Thymus (tissue), 11 donors: ENCODE measurements around the gene CYP24A1. TPM values are rescaled to one million over a fixed set of nuclear protein-coding genes. Genes with fewer than 3 reads are reported as not detected.
A peak's percentile ranks its signal among the peaks of the same experiment; 100 is the strongest.

Experiments
- DNase-seq, 9 donors: peaks; one replicate each; pipeline ENCODE4 v3.0.0-alpha.2; 2013; ENCODE audit warnings: low spot score in 9 of 9, low read depth in 6 of 9, missing footprints in 1 of 9
- H3K27ac ChIP-seq, 2 donors: one replicate each; pipeline ENCODE4 v1.5.1; 2013; ENCODE audit warnings: control low read depth in 1 of 2, low read depth in 1 of 2, low read length in 1 of 2, mild to moderate bottlenecking in 1 of 2, moderate library complexity in 1 of 2
- H3K27me3 ChIP-seq, 2 donors: one replicate each; pipeline ENCODE4 v1.5.1; 2013; ENCODE audit warnings: low read length in 1 of 2; ENCODE audit not compliant: control insufficient read depth in 2 of 2, insufficient read depth in 1 of 2
- H3K36me3 ChIP-seq, 2 donors: one replicate each; pipeline ENCODE4 v1.5.1; 2013; ENCODE audit warnings: low read length in 1 of 2, mild to moderate bottlenecking in 1 of 2, moderate library complexity in 1 of 2; ENCODE audit not compliant: control insufficient read depth in 2 of 2, insufficient read depth in 2 of 2
- H3K4me1 ChIP-seq, 2 donors: one replicate each; pipeline ENCODE4 v1.5.1; 2013; ENCODE audit warnings: low read length in 2 of 2; ENCODE audit not compliant: control insufficient read depth in 2 of 2, insufficient read depth in 2 of 2
- H3K4me3 ChIP-seq, 2 donors: one replicate each; pipeline ENCODE4 v1.5.1; 2013; ENCODE audit warnings: low read length in 2 of 2, control low read depth in 1 of 2, mild to moderate bottlenecking in 1 of 2
- H3K9me3 ChIP-seq, 2 donors: one replicate each; pipeline ENCODE4 v1.5.1; 2013; ENCODE audit warnings: low read length in 1 of 2, mild to moderate bottlenecking in 1 of 2; ENCODE audit not compliant: control insufficient read depth in 2 of 2, insufficient read depth in 1 of 2
- WGBS: extraction: QIAGEN DNeasy Blood & Tissue Kit; methylation state at CpG from one replicate; pipeline ENCODE4 v1.1.7; 2013; 5-methylcytosine and 5-hydroxymethylcytosine counted together
- polyA plus RNA-seq: library from polyadenylated mRNA; stranded (reverse); fragments of 200-250 nt; gene quantifications from one replicate; pipeline ENCODE4 v1.2.3, GENCODE V29; 2013
- total RNA-seq: library from RNA; stranded (reverse); fragments of 120-200 nt; gene quantifications from one replicate; pipeline ENCODE4 v1.2.4, GENCODE V29; 2013
- donor health status: healthy.

Gene CYP24A1
- total and polyA plus RNA-seq, 2 donors, result 0.38 to 0.68 TPM

DNA sequence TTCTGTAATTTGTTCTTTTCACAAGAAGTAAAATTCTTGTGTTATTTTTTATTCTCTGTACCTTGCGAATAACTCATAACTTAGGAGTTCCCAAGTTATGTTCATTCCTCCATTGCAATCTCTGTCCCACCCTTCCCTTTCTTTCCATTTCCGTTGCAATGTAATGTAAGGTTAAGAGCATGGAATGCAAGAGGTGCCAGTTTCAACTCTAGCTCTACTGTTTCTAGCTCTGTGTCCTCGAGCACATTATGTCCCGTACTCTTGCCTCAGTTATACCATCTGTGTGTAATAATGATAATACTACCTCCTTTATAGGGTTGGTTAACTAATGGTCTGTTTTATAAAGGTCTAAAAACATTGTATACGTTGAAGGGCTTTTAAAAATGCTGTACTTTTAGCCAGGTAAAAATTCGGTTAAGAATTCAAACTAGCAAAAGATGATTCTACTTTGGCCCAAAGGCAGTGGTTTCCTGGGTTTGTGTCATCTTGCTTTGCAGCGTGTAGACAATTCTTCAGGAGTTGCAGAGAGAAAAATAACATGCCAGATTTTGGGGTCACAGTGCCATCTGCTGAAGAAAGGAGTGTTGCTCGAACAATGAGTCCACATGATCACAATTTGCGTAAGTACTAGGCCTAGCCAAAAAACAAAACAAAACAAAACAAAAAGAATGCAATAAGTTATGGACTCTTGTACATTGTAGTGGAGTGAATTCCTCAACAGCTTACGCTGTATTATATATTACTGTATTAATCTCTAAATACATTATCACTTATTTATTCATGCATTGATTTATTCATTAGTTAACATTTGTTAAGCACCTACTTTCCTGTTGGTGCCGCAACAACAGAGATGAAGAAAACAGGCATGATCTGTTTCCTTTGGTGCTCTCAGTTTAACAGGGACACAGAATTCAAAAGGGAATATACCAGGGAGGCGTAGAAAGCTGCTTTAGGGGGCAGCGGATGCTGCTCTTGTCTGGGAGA, 24.1 kb upstream of the CYP24A1 start:
- 86% methylated on average over 13 of the region's 13 CpGs for WGBS
- DNase-seq, result no peak

DNA sequence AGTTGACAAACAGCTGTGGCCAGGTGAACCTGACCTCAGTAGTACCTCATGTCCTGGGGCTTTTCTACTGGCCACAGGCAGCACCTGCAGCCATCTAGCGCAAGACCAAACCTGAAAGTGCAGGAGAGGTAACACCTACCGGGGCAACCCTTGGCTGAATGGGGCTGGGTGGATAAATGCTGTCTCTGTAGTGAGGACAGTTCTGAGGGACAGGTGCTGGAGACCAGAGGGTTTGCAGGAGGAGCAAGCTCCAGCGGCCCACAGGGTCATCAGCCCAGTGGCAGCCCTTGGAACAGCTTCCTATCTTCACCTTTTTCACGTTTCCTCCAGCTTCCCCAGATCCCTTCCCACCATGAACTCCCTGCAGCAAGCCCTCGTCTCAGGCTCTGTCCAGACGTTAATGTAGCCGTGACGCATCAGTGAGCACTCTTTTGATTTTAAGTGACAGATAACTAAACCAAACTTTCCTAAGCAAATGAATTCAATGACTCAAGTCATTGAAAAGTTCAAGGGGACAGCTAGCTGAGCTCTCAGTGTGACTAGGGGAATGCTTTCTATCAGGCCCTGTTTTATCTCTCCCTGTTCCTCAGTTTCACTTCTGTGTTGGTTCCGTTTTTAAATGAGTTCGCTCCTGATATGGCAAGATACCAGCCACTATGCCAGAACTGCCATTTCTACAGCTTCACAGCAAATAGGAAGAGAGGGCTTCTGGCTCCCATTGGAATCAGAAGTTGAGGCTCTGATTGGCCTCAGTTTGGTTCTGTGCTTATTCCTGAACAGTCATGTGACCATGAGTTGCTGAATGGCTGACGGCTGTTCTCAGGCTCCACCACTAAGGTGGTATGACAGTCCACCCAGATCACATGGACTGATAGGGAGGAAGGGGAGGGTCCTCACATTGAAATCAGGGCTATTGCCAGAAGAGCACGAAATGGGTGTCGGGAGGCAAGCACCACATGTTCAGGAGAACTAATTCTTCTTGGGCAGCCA, 22.0 kb upstream of the CYP24A1 start:
- 93% methylated on average over 13 of the region's 13 CpGs for WGBS
- Histone ChIP-seq H3K27me3 (no peaks in the 10 kb centered on the region), H3K4me3 (no peak overlapping the region)

More for the DNA sequence above, 24.1 kb upstream of the CYP24A1 start:
- Histone ChIP-seq H3K4me3 (no peak overlapping the region), H3K36me3 (no peaks in the 10 kb centered on the region), H3K27me3 (no peaks in the 10 kb centered on the region), H3K27ac (no peak overlapping the region), H3K4me1 (no peaks in the 10 kb centered on the region), H3K9me3 (no peaks in the 10 kb centered on the region)

DNA sequence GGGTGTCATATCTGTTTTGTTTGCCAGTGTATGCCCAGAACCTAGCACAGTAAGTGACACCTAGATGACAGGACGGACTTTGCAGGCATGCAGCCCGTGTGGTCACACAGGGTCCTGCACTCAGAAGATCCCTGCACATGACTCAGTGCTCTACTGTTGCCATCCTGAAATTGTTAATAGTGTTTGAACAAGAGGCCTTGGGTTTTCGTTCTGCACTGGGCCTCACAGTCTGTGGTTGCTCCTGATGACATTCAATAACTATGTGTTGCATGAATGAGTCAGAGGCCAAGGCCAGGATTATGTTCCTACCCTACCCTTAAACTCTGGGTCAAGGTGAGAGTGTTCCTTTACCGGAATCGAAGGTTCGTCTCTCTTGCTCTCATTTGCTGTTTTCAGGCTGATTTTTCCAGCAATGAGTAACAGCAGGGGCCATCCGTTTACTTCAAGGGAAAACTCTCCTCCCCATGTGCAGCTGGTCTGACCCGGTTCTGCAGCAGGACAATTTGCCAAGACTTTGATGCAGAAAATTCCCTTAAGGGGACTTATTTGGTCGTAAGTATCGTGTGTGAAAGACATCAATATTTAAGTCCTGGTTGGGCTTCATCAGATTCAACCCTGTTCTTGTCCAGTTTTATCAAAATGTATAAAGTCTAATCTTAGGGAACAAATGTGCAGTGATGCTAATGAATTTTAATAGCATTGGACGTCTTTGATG, 21.1 kb upstream of the CYP24A1 start:
- Histone ChIP-seq H3K36me3 (no peaks in the 10 kb centered on the region), H3K4me1 (no peaks in the 10 kb centered on the region), H3K9me3 (no peaks in the 10 kb centered on the region), H3K4me3 (no peak overlapping the region), H3K27me3 (no peaks in the 10 kb centered on the region), H3K27ac (no peak overlapping the region)
- DNase-seq, result no peak
- 94% methylated on average over 11 of the region's 11 CpGs for WGBS

More for the DNA sequence above, 22.0 kb upstream of the CYP24A1 start:
- no peaks in the 10 kb centered on the region for H3K4me1 ChIP-seq
- no peak overlapping the region for H3K27ac ChIP-seq
- no peak for DNase-seq
- H3K9me3 ChIP-seq, result no peaks in the 10 kb centered on the region
- H3K36me3 ChIP-seq, result no peaks in the 10 kb centered on the region

DNA sequence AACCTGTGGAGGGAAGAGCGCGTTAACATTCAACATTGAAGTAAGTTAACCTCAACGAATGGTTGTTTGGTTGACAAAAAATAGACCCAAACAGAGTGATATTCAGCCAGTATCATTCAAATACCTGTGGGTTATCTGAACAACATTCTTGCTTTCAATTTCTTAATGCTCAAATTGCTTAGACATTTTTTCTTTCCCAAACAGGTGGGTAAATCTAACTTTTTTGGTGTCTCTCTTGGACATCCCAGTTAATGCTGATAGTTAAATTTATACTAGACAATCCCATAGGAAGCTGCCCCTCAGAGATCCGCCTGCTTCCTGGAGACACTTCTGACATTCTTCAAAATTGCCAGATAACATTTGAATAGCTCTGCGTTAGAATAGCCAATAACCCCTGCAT, 20.0 kb upstream of the CYP24A1 start:
- 86% methylated on average over 5 of the region's 5 CpGs for WGBS
- Histone ChIP-seq H3K27ac (no peak overlapping the region), H3K27me3 (no peaks in the 10 kb centered on the region), H3K4me3 (no peak overlapping the region), H3K36me3 (no peaks in the 10 kb centered on the region), H3K9me3 (no peaks in the 10 kb centered on the region), H3K4me1 (no peaks in the 10 kb centered on the region)
- no peak for DNase-seq

DNA sequence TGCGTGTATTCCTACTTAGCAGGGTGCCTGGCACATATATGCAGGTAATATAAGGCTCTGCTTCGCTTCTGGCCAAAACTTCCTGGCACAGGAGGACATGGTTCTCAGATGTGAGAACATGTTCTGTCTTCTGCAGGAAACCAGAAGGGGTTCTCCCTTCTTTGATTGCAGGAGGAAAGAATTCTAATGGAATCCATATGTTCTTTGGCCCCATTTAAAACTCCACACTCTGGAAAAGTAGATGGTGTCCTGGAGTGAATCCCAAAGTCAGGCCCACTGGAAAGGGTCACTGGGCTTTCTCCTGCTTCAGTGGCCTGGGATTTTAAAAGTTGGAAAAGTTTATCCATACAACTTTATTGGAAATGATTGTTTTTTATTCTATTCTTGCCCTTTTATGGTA, 16.4 kb upstream of the CYP24A1 start:
- no peak for DNase-seq
- Histone ChIP-seq H3K27me3 (no peaks in the 10 kb centered on the region), H3K4me3 (no peak overlapping the region), H3K9me3 (no peaks in the 10 kb centered on the region), H3K27ac (peak overlapping the region in 1 of 2 donors; percentile 37), H3K36me3 (no peaks in the 10 kb centered on the region), H3K4me1 (no peaks in the 10 kb centered on the region)
- 96% methylated on average over 2 of the region's 2 CpGs for WGBS

DNA sequence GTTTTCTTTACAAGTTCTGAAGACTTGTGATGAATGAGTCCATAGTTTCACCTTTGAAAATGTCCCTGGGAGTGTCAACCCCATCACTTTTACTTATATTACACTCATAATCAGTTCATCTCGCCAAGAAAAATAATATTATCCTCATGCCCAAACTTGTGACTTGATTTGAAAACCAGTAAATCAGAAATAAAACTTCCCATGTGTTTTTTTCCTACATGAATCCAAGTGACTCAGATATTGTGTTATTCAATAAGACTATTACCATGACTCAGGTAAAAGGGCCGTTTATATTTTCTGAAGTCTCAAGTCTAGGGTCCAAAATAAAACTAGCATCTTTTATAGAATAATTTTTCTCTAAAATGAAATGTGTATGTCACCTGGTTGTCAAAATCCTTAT, 15.8 kb upstream of the CYP24A1 start:
- WGBS, result 67% methylated on average over 2 of the region's 2 CpGs
- Histone ChIP-seq H3K4me1 (no peaks in the 10 kb centered on the region), H3K36me3 (no peaks in the 10 kb centered on the region), H3K27ac (peak overlapping the region in 1 of 2 donors; percentile 37), H3K9me3 (no peaks in the 10 kb centered on the region), H3K27me3 (peaks cover 0 to 2% of the 10 kb centered on the region in 2 donors), H3K4me3 (no peak overlapping the region)
- DNase-seq, result no peak

DNA sequence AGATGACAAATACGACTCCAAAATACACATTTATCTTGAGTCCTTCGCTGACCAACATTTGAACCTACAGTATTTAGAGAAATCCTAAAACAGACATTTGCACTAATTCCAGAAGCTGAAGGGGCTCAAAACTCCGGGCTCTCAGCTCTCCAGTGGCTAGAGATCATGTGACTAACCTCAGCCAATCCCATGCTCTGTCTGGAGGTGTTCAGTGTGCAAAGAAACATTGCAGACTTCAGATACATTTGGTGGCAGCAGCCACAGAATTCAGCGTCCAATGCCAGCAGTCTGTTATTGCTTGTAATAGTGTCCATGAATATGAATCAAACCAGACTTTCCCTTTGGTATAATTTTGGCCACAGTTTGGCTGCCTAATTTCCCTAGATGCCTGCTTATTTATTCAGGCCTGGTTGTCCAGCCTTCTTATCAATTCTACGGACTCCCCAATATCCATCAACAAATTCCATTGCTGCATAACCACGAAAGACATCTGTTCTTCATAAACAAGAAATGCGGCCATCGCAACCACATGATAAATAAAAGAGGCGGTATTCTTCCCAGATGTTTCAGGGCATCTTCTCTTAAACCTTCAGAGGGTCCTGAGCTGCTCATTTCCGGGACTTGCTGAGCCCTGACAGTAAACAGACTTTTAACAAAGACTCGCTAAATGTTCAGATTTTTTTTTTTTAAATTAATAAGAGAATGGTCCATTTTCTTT, 14.5 kb upstream of the CYP24A1 start:
- Histone ChIP-seq H3K36me3 (no peaks in the 10 kb centered on the region), H3K27ac (no peak overlapping the region), H3K4me1 (no peaks in the 10 kb centered on the region), H3K9me3 (no peaks in the 10 kb centered on the region), H3K27me3 (peaks cover 0 to 2% of the 10 kb centered on the region in 2 donors), H3K4me3 (no peak overlapping the region)
- DNase-seq, result no peak
- WGBS, result 93% methylated on average over 11 of the region's 11 CpGs

DNA sequence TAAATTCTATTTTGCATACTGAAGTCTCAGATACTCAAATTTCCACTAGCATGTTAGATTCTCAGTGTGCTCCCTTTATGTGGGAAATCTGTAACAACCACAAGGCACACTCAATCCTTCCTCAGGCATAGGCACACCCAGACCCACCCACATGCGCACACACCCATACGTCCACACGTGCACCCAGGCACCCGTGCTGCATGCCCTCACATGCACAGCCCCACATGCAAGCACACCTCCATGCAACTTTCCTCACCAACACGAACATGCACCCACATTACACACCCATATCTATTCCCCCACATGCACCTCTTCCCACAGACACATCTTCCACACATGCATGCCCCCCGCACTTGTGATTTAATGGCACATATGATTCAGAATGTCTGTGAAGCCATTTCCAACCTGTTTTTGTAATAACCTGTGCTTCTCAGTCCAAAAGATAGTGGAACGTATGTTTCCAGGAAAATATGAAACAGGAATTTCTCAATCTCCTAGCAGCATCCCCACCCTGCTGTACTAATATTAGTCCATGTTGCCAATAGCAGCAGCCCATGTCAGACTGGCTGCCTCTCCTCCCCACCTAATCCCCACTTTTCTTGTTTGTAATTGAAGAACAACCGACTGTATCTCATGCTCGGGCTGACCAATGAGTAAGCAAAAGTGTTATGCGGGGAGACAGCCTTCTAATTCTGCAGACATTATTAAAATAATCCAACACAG, 11.3 kb upstream of the CYP24A1 start:
- Histone ChIP-seq H3K36me3 (no peaks in the 10 kb centered on the region), H3K27me3 (peaks cover 0 to 2% of the 10 kb centered on the region in 2 donors), H3K27ac (no peak overlapping the region), H3K4me1 (no peaks in the 10 kb centered on the region), H3K9me3 (no peaks in the 10 kb centered on the region), H3K4me3 (no peak overlapping the region)
- no peak for DNase-seq
- 89% methylated on average over 10 of the region's 10 CpGs for whole genome bisulfite sequencing
